Measurements from ENCODE around the gene CFHR2. TPM values are rescaled to one million over a fixed set of nuclear protein-coding genes. Genes with fewer than 3 reads are reported as not detected.

Gene CFHR2
- total RNA-seq, 1 experiment from 2014 or later = not detected

DNA sequence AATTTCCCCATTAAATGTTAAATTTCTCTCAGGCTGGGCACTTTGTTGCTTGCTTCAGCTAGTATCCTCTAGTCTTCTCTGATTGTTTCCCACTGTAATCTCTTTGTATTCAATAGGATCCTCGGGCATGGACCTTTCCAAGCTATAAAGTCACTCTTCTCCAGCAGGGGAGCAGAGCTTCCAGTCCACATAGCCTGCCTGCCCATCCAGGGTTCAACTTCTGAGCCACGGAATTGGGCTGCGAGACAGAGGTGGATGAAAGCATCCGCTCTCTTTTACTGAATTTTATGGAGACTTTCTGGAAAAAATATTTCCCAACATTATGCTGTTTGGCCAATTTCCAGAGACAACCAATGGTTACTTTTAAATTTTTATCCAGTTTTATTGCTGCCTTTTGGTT lies 32.7 kb downstream of the CFHR2 start:
- POLR2A ChIA-PET = no interaction called here
- CTCF ChIA-PET = no interaction called here

DNA sequence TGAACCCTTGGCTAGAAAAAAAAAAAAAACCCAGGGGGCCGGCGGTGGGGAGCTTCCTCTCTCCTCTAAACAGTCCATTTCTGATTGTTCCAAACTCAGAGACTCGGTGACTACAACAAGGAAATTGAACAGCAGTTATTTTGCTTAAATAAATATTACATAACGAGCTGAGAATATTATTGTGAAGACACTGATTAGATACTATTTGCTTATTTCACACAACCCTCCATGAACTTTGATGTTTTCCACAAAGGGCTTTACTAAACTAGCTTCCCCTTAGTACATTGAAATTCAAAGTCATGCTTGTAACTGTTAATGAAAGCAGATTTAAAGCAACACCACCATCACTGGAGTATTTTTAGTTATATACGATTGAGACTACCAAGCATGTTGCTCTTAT lies 33.7 kb downstream of the CFHR2 start, which contains the start of gene CFHR5:
Gene CFHR5, plus strand, starts transcription at position 279 of the 400 bp plus-strand sequence. Its CDS starts 109 bp downstream, at position 388.
- Mint-ChIP-seq H3K4me3 (no peak within 1 kb of the TSS), H3K9me3 (no peaks in the 10 kb centered on the region), H3K27me3 (ENCODE audit: low read depth) (no peaks in the 10 kb centered on the region), H3K27ac (no peak within 1 kb of the TSS), H3K4me1 (no peaks in the 10 kb centered on the region), H3K36me3 (no peaks in the 10 kb centered on the region)
- POLR2A ChIA-PET = interaction anchor here (0.7 kb wide), 1 partner anchor 70 kb away, joined by 5 read pairs; no protein-coding TSS in a partner anchor
- CTCF ChIA-PET = no interaction called here
- ATAC-seq = no peak
- DNase-seq (ENCODE audit: low spot score) = no peak
- TF ChIP-seq, protein P1, sequence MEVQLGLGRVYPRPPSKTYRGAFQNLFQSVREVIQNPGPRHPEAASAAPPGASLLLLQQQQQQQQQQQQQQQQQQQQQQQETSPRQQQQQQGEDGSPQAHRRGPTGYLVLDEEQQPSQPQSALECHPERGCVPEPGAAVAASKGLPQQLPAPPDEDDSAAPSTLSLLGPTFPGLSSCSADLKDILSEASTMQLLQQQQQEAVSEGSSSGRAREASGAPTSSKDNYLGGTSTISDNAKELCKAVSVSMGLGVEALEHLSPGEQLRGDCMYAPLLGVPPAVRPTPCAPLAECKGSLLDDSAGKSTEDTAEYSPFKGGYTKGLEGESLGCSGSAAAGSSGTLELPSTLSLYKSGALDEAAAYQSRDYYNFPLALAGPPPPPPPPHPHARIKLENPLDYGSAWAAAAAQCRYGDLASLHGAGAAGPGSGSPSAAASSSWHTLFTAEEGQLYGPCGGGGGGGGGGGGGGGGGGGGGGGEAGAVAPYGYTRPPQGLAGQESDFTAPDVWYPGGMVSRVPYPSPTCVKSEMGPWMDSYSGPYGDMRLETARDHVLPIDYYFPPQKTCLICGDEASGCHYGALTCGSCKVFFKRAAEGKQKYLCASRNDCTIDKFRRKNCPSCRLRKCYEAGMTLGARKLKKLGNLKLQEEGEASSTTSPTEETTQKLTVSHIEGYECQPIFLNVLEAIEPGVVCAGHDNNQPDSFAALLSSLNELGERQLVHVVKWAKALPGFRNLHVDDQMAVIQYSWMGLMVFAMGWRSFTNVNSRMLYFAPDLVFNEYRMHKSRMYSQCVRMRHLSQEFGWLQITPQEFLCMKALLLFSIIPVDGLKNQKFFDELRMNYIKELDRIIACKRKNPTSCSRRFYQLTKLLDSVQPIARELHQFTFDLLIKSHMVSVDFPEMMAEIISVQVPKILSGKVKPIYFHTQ (CRISPR knock-in tag; IDR thresholded peaks at IDR 0.05) = no peak
- TF ChIP-seq, protein P2, sequence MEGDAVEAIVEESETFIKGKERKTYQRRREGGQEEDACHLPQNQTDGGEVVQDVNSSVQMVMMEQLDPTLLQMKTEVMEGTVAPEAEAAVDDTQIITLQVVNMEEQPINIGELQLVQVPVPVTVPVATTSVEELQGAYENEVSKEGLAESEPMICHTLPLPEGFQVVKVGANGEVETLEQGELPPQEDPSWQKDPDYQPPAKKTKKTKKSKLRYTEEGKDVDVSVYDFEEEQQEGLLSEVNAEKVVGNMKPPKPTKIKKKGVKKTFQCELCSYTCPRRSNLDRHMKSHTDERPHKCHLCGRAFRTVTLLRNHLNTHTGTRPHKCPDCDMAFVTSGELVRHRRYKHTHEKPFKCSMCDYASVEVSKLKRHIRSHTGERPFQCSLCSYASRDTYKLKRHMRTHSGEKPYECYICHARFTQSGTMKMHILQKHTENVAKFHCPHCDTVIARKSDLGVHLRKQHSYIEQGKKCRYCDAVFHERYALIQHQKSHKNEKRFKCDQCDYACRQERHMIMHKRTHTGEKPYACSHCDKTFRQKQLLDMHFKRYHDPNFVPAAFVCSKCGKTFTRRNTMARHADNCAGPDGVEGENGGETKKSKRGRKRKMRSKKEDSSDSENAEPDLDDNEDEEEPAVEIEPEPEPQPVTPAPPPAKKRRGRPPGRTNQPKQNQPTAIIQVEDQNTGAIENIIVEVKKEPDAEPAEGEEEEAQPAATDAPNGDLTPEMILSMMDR (IDR thresholded peaks at IDR 0.05) = no peak
- TF ChIP-seq SMAD4 (CRISPR knock-in tag; IDR thresholded peaks at IDR 0.05) = no peak
- TF ChIP-seq ZNF317 (CRISPR knock-in tag; IDR thresholded peaks at IDR 0.05; ENCODE audit: borderline replicate concordance, low read depth) = no peak
- TF ChIP-seq, protein P3, sequence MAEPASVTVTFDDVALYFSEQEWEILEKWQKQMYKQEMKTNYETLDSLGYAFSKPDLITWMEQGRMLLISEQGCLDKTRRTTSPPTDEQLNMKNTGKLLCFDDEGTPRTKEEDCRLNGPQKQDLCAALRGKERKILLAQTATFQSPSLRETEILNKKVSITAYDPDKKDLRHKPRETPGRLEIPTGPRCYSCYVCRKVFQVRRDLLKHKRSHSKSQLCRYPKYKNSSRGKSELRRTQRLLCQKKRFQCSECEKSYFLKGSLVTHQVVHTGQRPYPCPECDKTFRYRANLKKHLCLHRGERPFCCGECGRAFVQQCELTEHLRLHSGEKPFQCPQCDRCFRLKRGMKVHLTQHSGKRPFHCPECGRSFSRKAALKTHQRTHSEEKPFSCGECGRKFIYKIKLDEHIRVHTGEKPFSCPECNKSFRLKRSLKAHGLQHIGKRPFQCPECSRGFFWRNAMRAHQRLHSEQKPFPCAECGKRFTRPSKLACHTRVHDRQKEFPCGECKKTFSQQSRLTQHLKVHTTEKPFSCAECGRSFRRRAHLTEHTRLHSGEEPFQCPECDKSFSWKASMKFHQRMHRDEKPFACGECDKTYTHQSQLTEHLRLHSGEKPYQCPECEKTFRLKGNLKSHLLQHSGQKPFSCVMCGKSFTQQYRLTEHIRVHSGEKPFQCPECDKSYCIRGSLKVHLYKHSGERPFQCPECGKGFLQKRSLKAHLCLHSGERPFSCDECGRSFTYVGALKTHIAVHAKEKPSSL (CRISPR knock-in tag; conservative IDR thresholded peaks at IDR 0.05) = no peak
- no peak for TF ChIP-seq EMX1 (CRISPR knock-in tag; IDR thresholded peaks at IDR 0.05)

More for the DNA sequence above, 32.7 kb downstream of the CFHR2 start:
- H3K4me3 Mint-ChIP-seq = no peak overlapping the region
- TF ChIP-seq NR2C2 (CRISPR knock-in tag; IDR thresholded peaks at IDR 0.05) = no peak
- no peak for TF ChIP-seq SMAD4 (CRISPR knock-in tag; IDR thresholded peaks at IDR 0.05)
- TF ChIP-seq, protein P4, sequence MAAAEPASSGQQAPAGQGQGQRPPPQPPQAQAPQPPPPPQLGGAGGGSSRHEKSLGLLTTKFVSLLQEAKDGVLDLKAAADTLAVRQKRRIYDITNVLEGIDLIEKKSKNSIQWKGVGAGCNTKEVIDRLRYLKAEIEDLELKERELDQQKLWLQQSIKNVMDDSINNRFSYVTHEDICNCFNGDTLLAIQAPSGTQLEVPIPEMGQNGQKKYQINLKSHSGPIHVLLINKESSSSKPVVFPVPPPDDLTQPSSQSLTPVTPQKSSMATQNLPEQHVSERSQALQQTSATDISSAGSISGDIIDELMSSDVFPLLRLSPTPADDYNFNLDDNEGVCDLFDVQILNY (CRISPR knock-in tag; IDR thresholded peaks at IDR 0.05) = no peak
- TF ChIP-seq ZNF121 (CRISPR knock-in tag; IDR thresholded peaks at IDR 0.05) = no peak
- TF ChIP-seq, protein P5, sequence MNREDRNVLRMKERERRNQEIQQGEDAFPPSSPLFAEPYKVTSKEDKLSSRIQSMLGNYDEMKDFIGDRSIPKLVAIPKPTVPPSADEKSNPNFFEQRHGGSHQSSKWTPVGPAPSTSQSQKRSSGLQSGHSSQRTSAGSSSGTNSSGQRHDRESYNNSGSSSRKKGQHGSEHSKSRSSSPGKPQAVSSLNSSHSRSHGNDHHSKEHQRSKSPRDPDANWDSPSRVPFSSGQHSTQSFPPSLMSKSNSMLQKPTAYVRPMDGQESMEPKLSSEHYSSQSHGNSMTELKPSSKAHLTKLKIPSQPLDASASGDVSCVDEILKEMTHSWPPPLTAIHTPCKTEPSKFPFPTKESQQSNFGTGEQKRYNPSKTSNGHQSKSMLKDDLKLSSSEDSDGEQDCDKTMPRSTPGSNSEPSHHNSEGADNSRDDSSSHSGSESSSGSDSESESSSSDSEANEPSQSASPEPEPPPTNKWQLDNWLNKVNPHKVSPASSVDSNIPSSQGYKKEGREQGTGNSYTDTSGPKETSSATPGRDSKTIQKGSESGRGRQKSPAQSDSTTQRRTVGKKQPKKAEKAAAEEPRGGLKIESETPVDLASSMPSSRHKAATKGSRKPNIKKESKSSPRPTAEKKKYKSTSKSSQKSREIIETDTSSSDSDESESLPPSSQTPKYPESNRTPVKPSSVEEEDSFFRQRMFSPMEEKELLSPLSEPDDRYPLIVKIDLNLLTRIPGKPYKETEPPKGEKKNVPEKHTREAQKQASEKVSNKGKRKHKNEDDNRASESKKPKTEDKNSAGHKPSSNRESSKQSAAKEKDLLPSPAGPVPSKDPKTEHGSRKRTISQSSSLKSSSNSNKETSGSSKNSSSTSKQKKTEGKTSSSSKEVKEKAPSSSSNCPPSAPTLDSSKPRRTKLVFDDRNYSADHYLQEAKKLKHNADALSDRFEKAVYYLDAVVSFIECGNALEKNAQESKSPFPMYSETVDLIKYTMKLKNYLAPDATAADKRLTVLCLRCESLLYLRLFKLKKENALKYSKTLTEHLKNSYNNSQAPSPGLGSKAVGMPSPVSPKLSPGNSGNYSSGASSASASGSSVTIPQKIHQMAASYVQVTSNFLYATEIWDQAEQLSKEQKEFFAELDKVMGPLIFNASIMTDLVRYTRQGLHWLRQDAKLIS (CRISPR knock-in tag; IDR thresholded peaks at IDR 0.05; ENCODE audit: borderline replicate concordance) = no peak
- no peak for TF ChIP-seq TEAD1 (CRISPR knock-in tag; IDR thresholded peaks at IDR 0.05)
- TF ChIP-seq, protein P6, sequence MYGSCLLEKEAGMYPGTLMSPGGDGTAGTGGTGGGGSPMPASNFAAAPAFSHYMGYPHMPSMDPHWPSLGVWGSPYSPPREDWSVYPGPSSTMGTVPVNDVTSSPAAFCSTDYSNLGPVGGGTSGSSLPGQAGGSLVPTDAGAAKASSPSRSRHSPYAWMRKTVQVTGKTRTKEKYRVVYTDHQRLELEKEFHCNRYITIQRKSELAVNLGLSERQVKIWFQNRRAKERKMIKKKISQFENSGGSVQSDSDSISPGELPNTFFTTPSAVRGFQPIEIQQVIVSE (CRISPR knock-in tag; IDR thresholded peaks at IDR 0.05; ENCODE audit: borderline replicate concordance) = no peak
- no peak for TF ChIP-seq EMX1 (CRISPR knock-in tag; IDR thresholded peaks at IDR 0.05)
- no peak for TF ChIP-seq SMAD3 (CRISPR knock-in tag; IDR thresholded peaks at IDR 0.05; ENCODE audit: borderline replicate concordance)
- TF ChIP-seq ZNF671 (CRISPR knock-in tag; IDR thresholded peaks at IDR 0.05) = no peak
- TF ChIP-seq SP1 (CRISPR knock-in tag; conservative IDR thresholded peaks at IDR 0.05) = no peak
- TF ChIP-seq, protein P7, sequence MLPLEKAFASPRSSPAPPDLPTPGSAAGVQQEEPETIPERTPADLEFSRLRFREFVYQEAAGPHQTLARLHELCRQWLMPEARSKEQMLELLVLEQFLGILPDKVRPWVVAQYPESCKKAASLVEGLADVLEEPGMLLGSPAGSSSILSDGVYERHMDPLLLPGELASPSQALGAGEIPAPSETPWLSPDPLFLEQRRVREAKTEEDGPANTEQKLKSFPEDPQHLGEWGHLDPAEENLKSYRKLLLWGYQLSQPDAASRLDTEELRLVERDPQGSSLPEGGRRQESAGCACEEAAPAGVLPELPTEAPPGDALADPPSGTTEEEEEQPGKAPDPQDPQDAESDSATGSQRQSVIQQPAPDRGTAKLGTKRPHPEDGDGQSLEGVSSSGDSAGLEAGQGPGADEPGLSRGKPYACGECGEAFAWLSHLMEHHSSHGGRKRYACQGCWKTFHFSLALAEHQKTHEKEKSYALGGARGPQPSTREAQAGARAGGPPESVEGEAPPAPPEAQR (CRISPR knock-in tag; IDR thresholded peaks at IDR 0.05) = no peak
- TF ChIP-seq, protein P8, sequence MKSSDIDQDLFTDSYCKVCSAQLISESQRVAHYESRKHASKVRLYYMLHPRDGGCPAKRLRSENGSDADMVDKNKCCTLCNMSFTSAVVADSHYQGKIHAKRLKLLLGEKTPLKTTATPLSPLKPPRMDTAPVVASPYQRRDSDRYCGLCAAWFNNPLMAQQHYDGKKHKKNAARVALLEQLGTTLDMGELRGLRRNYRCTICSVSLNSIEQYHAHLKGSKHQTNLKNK (CRISPR knock-in tag; IDR thresholded peaks at IDR 0.05) = no peak
- no peak for TF ChIP-seq ZBTB21 (CRISPR knock-in tag; IDR thresholded peaks at IDR 0.05; ENCODE audit: borderline replicate concordance)
- TF ChIP-seq SOX15 (CRISPR knock-in tag; IDR thresholded peaks at IDR 0.05) = no peak
- TF ChIP-seq ZNF219 (CRISPR knock-in tag; IDR thresholded peaks at IDR 0.05; ENCODE audit: borderline replicate concordance) = no peak
- H3K36me3 Mint-ChIP-seq = no peaks in the 10 kb centered on the region
- no peaks in the 10 kb centered on the region for H3K9me3 Mint-ChIP-seq
- no peaks in the 10 kb centered on the region for H3K27me3 Mint-ChIP-seq (ENCODE audit: low read depth)
- no peaks in the 10 kb centered on the region for H3K4me1 Mint-ChIP-seq
- ATAC-seq = no peak
- H3K27ac Mint-ChIP-seq = no peak overlapping the region
- no peak for DNase-seq (ENCODE audit: low spot score)
